Endothelial cell of umbilical vein (primary cell): ENCODE measurements around the gene CCDC170. TPM values are rescaled to one million over a fixed set of nuclear protein-coding genes. Genes with fewer than 3 reads are reported as not detected.

ENCODE experiments used
- BruUV-seq: library from RNA; stranded (reverse); fragments of 400-500 nt; replicated peaks from 2 replicates; lab custom pipeline; 2021; lab: Mats Ljungman, UMichigan
- CTCF ChIA-PET: fragments of 300-600, 350-600 bp; sonication (Branson Sonifier 250); formaldehyde crosslinking; loops from one replicate; lab custom pipeline; 2021; ENCODE audit warnings: antibody characterized with exemption, inconsistent platforms; lab: Charles Lee
- POLR2A ChIA-PET: fragments of 300-600, 350-600 bp; sonication (Branson Sonifier 250); formaldehyde crosslinking; loops from one replicate; lab custom pipeline; 2021; ENCODE audit warnings: antibody characterized with exemption, inconsistent platforms; lab: Charles Lee
- DNase-seq: peaks from one replicate; pipeline ENCODE4 v3.0.0-alpha.2; 2011; ENCODE audit warnings: low read depth, low spot score
- FAIRE-seq: peaks from 2 replicates; lab custom pipeline; 2011; peaks lifted over from hg19 to GRCh38; lab: Jason Lieb, UNC
- H2AFZ ChIP-seq: 2 replicates; pipeline ENCODE4 v1.6.0; 2012; ENCODE audit warnings: low read depth, low read length, control low read depth, inconsistent platforms
- H3K27ac ChIP-seq: 2 replicates; pipeline ENCODE4 v1.5.1; 2011; ENCODE audit warnings: low read depth, mild to moderate bottlenecking, control low read depth, low read length, moderate library complexity; ENCODE audit not compliant: insufficient read depth
- H3K27me3 ChIP-seq, 2 experiments: 2 replicates each; pipeline versions ENCODE4 v1.6.0 to v1.6.1; 2011; ENCODE audit warnings: low read length in 2 of 2, mixed read lengths in 1 of 2; ENCODE audit not compliant: control insufficient read depth in 2 of 2, insufficient read depth in 2 of 2
- H3K36me3 ChIP-seq, 2 experiments: 2 replicates in 1 of 2; 3 replicates in 1 of 2; pipeline ENCODE4 v1.5.1; 2011; ENCODE audit warnings: low read length in 2 of 2, mild to moderate bottlenecking in 1 of 2, moderate library complexity in 1 of 2; ENCODE audit not compliant: control insufficient read depth in 2 of 2, insufficient read depth in 2 of 2; ENCODE audit errors: extremely low read depth in 1 of 2
- H3K4me1 ChIP-seq: 3 replicates; pipeline ENCODE4 v1.5.1; 2011; ENCODE audit warnings: mild to moderate bottlenecking, low read length; ENCODE audit not compliant: control insufficient read depth, insufficient read depth; ENCODE audit errors: extremely low read depth
- H3K4me2 ChIP-seq: 2 replicates; pipeline ENCODE4 v1.6.1; 2011; ENCODE audit warnings: low read length, control low read depth, mixed read lengths; ENCODE audit not compliant: insufficient read depth
- H3K4me3 ChIP-seq, 3 experiments: fragments of 200-600 bp in 1 of 3; sonication (generic), shearing (Covaris generic) in 1 of 3; replicated peaks in 1 of 3; 2 replicates each; pipeline ENCODE4 v1.5.1; 2011 to 2016; ENCODE audit warnings: control low read depth in 3 of 3, low read length in 3 of 3, mild to moderate bottlenecking in 2 of 3, inconsistent platforms in 1 of 3, low read depth in 1 of 3, moderate library complexity in 1 of 3; ENCODE audit not compliant: insufficient read depth in 1 of 3
- H3K79me2 ChIP-seq: 2 replicates; pipeline ENCODE4 v1.6.0; 2012; ENCODE audit warnings: low read length, inconsistent platforms; ENCODE audit not compliant: control insufficient read depth, insufficient read depth
- H3K9ac ChIP-seq: replicated peaks from 2 replicates; pipeline ENCODE3; 2011; ENCODE audit warnings: low read length, control low read depth; ENCODE audit not compliant: insufficient read depth; ENCODE audit errors: extremely low read depth
- H3K9me1 ChIP-seq: replicated peaks from 3 replicates; pipeline ENCODE4 v1.6.0; 2011; ENCODE audit warnings: mild to moderate bottlenecking, low read length; ENCODE audit not compliant: control insufficient read depth, insufficient read depth; ENCODE audit errors: extremely low read depth
- H3K9me3 ChIP-seq: replicated peaks from 2 replicates; pipeline ENCODE4 v1.5.1; 2012; ENCODE audit warnings: low read length, inconsistent platforms; ENCODE audit not compliant: control insufficient read depth, insufficient read depth
- H4K20me1 ChIP-seq: replicated peaks from 2 replicates; pipeline ENCODE3; 2011; ENCODE audit warnings: mild to moderate bottlenecking, low read length; ENCODE audit not compliant: control insufficient read depth, insufficient read depth; ENCODE audit errors: extremely low read depth
- CTCF ChIP-seq, 2 donors: IDR thresholded peaks; 1 replicate in 1 of 2; 2 replicates in 1 of 2; pipeline ENCODE4 v1.5.1; 2011; ENCODE audit warnings: low read length in 2 of 2, mild to moderate bottlenecking in 2 of 2, moderate library complexity in 2 of 2, control low read depth in 1 of 2, inconsistent platforms in 1 of 2, low read depth in 1 of 2; ENCODE audit not compliant: insufficient read depth in 1 of 2; ENCODE audit errors: extremely low read depth in 1 of 2
- JUN ChIP-seq: IDR thresholded peaks from 2 replicates; pipeline ENCODE4 v1.6.1; 2011; ENCODE audit warnings: borderline replicate concordance, low read depth; ENCODE audit not compliant: insufficient read length, insufficient read depth
- dilution Hi-C: fragments of 300-500 bp; cut with MboI; formaldehyde crosslinking; loops from one replicate; pipeline ENCODE4 v1.15.0; 2019; ENCODE audit warnings: low sequenced_read_pairs; ENCODE audit not compliant: extremely low pct_ligation_motif_present
- intact Hi-C: fragments of 100-400 bp; cut with micrococcal nuclease; formaldehyde crosslinking; loops from one replicate; pipeline ENCODE4 v1.10.0; 2022
- polyA plus RNA-seq, 4 experiments: library from polyadenylated mRNA; depleted of rRNA in 3 of 4; stranded (reverse) in 3 of 4; unstranded in 1 of 4; fragments of >200 nt; gene quantifications; 2 replicates each; pipeline versions ENCODE4 v1.2.1 to v1.2.3, GENCODE V29; 2011 to 2012; ENCODE audit warnings: missing spikeins in 1 of 4
- total RNA-seq: library from RNA; stranded (reverse); gene quantifications from 2 replicates; pipeline ENCODE4 v1.2.3, GENCODE V29; 2021
- TF ChIP-seq, protein P1 (sequence below): IDR thresholded peaks from 2 replicates; pipeline ENCODE4 v1.6.1; 2011; ENCODE audit not compliant: insufficient read depth, insufficient read length

The CCDC170 gene
- total and polyA plus RNA-seq, 2 donors (not counting 3 experiments of a cell fraction or from before 2014, with no cell fraction given), result 0.07 to 0.21 TPM

DNA sequence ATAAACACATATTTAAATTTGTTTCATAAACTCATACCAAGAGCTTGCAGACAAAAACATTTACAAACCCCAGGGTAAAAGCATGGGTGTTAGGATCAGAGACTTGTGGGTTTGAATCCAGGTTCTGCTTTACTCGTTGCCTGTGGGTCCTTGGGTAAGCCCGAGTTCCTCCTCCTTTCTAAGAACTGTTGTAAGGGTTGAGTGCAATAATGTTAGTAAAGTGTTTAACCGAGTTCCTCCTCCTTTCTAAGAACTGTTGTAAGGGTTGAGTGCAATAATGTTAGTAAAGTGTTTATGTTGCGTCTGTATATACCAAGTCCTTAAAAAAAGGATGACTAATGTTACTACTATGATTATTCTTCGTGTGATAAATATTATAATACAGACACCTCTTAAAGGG lies 18.7 kb downstream of the CCDC170 start:
- POLR2A ChIA-PET, result no interaction called here
- dilution Hi-C loops, result no loop called here

More for the DNA sequence above, 18.7 kb downstream of the CCDC170 start:
- Histone ChIP-seq H3K9me1 (no peaks in the 10 kb centered on the region), H3K9ac (no peak overlapping the region), H2AFZ (no peak overlapping the region), H3K4me3 (no peak overlapping the region), H3K9me3 (no peaks in the 10 kb centered on the region), H3K4me1 (no peaks in the 10 kb centered on the region), H3K27ac (no peak overlapping the region), H4K20me1 (no peaks in the 10 kb centered on the region), H3K4me2 (no peak overlapping the region), H3K36me3 (no peaks in the 10 kb centered on the region), H3K79me2 (no peaks in the 10 kb centered on the region), H3K27me3 (no peaks in the 10 kb centered on the region)
- TF ChIP-seq CTCF (IDR thresholded peaks at IDR 0.05; ENCODE audit: extremely low read depth in 1 of 2, insufficient read depth in 1 of 2, low read depth in 1 of 2, low read length in 2 of 2), result no peak
- TF ChIP-seq, protein P1, sequence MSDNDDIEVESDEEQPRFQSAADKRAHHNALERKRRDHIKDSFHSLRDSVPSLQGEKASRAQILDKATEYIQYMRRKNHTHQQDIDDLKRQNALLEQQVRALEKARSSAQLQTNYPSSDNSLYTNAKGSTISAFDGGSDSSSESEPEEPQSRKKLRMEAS, result no peak
- TF ChIP-seq JUN, result no peak
- no TSS peak for BruUV-seq
- DNase-seq (no peak), FAIRE-seq (no peak)
- CTCF ChIA-PET, result no interaction called here
- intact Hi-C loops, result no loop called here
